Panc1 (cell line): Measurements from ENCODE around the gene CPSF6. TPM values are rescaled to one million over a fixed set of nuclear protein-coding genes. Genes with fewer than 3 reads are reported as not detected.

Source experiments
- ATAC-seq: fragments of 200-7000 bp; cut with Tn5 transposase; 2 replicates; pipeline ENCODE4 v1.9.1; 2020; ENCODE audit warnings: mild to moderate bottlenecking, moderate library complexity
- BruUV-seq: library from RNA; stranded (reverse); fragments of 400-500 nt; replicated peaks from 2 replicates; lab custom pipeline; 2021; lab: Mats Ljungman, UMichigan
- CTCF ChIA-PET: fragments of 300-600 bp; sonication (Branson Sonifier 250); formaldehyde crosslinking; loops from one replicate; lab custom pipeline; 2022; ENCODE audit warnings: antibody characterized with exemption; lab: Charles Lee
- POLR2A ChIA-PET: fragments of 300-600 bp; sonication (Branson Sonifier 250); formaldehyde crosslinking; loops from one replicate; lab custom pipeline; 2022; ENCODE audit warnings: antibody characterized with exemption; lab: Charles Lee
- DNase-seq: peaks from one replicate; pipeline ENCODE4 v3.0.0-alpha.2; 2010; ENCODE audit warnings: low read depth, low spot score
- H3K27ac ChIP-seq: 2 replicates; pipeline ENCODE4 v1.5.1; 2011; ENCODE audit warnings: mild to moderate bottlenecking, low read length, inconsistent platforms
- H3K27me3 ChIP-seq: fragments of 200-500 bp; sonication (Bioruptor generic); 2 replicates; pipeline ENCODE4 v1.6.0; 2014; ENCODE audit warnings: low read length, inconsistent platforms; ENCODE audit not compliant: control insufficient read depth, insufficient read depth
- H3K36me3 ChIP-seq: fragments of 200-500 bp; sonication (Bioruptor generic); 2 replicates; pipeline ENCODE4 v1.5.1; 2014; ENCODE audit warnings: inconsistent platforms, mild to moderate bottlenecking, low read length, moderate library complexity; ENCODE audit not compliant: control insufficient read depth, insufficient read depth
- H3K4me1 ChIP-seq: 2 replicates; pipeline ENCODE4 v1.5.1; 2011; ENCODE audit warnings: inconsistent platforms, mild to moderate bottlenecking, low read length, moderate library complexity; ENCODE audit not compliant: control insufficient read depth, insufficient read depth
- H3K4me3 ChIP-seq, 2 experiments: 2 replicates each; pipeline ENCODE4 v1.5.1; 2011 to 2012; ENCODE audit warnings: low read depth in 2 of 2, low read length in 2 of 2, mild to moderate bottlenecking in 2 of 2, inconsistent platforms in 1 of 2, moderate library complexity in 1 of 2
- H3K9me3 ChIP-seq: fragments of 200-500 bp; sonication (Bioruptor generic); 2 replicates; pipeline ENCODE4 v1.5.1; 2014; ENCODE audit warnings: low read depth, mild to moderate bottlenecking, inconsistent platforms, low read length, moderate library complexity; ENCODE audit not compliant: control insufficient read depth, insufficient read depth
- CTCF ChIP-seq: fragments of 450-650 bp; IDR thresholded peaks from 2 replicates; pipeline ENCODE4 v1.5.1; 2017; ENCODE audit warnings: mild to moderate bottlenecking
- POLR2AphosphoS5 ChIP-seq: IDR thresholded peaks from 2 replicates; pipeline ENCODE4 v1.6.1; 2012; ENCODE audit warnings: mild to moderate bottlenecking, low read depth, low read length, moderate library complexity
- SIN3A ChIP-seq: IDR thresholded peaks from 2 replicates; pipeline ENCODE4 v1.6.1; 2012; ENCODE audit warnings: low read depth, mild to moderate bottlenecking, low read length, moderate library complexity, borderline replicate concordance; ENCODE audit not compliant: insufficient read depth
- TCF7L2 ChIP-seq: IDR thresholded peaks from 2 replicates; pipeline ENCODE4 v1.6.1; 2011; ENCODE audit warnings: mild to moderate bottlenecking, low read depth, low read length, inconsistent platforms
- in situ Hi-C: cut with HindIII; loops from 2 replicates; pipeline ENCODE4 v1.10.0; 2016; ENCODE audit warnings: low sequenced_read_pairs, low pct_unique_long_range_greater_than_20kb
- intact Hi-C: fragments of 100-400 bp; cut with micrococcal nuclease; formaldehyde crosslinking; loops from one replicate; pipeline ENCODE4 v1.10.0; 2022; ENCODE audit not compliant: unreplicated experiment
- total RNA-seq: library from RNA; stranded (reverse); gene quantifications from one replicate; pipeline ENCODE4 v1.2.1, GENCODE V29; 2021; ENCODE audit not compliant: unreplicated experiment
- TF ChIP-seq, protein P1 (sequence below), 2 experiments: IDR thresholded peaks; 2 replicates each; pipeline ENCODE4 v1.6.1; 2011 to 2012; ENCODE audit warnings: low read depth in 2 of 2, control low read depth in 1 of 2, low read length in 1 of 2, mild to moderate bottlenecking in 1 of 2, moderate library complexity in 1 of 2; ENCODE audit not compliant: insufficient read depth in 1 of 2

The CPSF6 gene
- total RNA-seq, 1 experiment from 2014 or later: 82.0 TPM

DNA sequence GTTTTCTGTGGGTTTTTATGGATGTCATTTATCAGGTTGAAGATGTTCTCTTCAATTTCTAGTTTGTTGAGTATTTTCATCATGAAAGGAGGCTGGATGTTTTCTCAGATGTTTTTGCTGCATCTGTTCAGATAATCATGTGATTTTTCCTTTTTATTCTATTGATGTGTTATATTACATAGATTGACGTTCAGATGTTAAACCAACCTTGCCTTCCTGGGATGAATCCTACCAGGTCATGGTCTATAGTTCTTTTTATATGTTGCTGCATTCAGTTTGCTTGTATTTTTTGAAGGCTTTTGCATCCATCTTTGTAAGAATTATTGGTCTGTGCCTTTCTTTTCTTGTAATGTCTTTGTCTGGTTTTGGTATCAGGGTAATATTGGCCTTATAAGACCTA, 64.9 kb downstream of the CPSF6 start:
- no TSS peak for BruUV-seq
- CTCF ChIA-PET: no interaction called here

GRCh38 chr12:69309461-69309860, 70.1 kb downstream of the CPSF6 start:
- TF ChIP-seq POLR2AphosphoS5 (no peak), SIN3A (no peak), CTCF (no peak), TCF7L2 (no peak)
- TF ChIP-seq, protein P1, sequence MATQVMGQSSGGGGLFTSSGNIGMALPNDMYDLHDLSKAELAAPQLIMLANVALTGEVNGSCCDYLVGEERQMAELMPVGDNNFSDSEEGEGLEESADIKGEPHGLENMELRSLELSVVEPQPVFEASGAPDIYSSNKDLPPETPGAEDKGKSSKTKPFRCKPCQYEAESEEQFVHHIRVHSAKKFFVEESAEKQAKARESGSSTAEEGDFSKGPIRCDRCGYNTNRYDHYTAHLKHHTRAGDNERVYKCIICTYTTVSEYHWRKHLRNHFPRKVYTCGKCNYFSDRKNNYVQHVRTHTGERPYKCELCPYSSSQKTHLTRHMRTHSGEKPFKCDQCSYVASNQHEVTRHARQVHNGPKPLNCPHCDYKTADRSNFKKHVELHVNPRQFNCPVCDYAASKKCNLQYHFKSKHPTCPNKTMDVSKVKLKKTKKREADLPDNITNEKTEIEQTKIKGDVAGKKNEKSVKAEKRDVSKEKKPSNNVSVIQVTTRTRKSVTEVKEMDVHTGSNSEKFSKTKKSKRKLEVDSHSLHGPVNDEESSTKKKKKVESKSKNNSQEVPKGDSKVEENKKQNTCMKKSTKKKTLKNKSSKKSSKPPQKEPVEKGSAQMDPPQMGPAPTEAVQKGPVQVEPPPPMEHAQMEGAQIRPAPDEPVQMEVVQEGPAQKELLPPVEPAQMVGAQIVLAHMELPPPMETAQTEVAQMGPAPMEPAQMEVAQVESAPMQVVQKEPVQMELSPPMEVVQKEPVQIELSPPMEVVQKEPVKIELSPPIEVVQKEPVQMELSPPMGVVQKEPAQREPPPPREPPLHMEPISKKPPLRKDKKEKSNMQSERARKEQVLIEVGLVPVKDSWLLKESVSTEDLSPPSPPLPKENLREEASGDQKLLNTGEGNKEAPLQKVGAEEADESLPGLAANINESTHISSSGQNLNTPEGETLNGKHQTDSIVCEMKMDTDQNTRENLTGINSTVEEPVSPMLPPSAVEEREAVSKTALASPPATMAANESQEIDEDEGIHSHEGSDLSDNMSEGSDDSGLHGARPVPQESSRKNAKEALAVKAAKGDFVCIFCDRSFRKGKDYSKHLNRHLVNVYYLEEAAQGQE (IDR thresholded peaks at IDR 0.05; ENCODE audit: insufficient read depth in 1 of 2, low read depth in 2 of 2, low read length in 1 of 2): no peak
- no peaks in the 10 kb centered on the region; the same call in 1 of the 2 replicates for H3K27me3 ChIP-seq
- ChIA-PET CTCF (no interaction called here), POLR2A (no interaction called here)
- H3K4me1 ChIP-seq: no peaks in the 10 kb centered on the region
- DNase-seq: no peak
- ATAC-seq: no peak
- H3K9me3 ChIP-seq: peaks cover 12% of the 10 kb centered on the region; the same call in 1 of the 2 replicates
- no peak overlapping the region for H3K4me3 ChIP-seq
- no peak overlapping the region for H3K27ac ChIP-seq
- intact Hi-C loops (no loop called here), in situ Hi-C loops (no loop called here)
- no peaks in the 10 kb centered on the region for H3K36me3 ChIP-seq
- no TSS peak for BruUV-seq

More for the DNA sequence above, 64.9 kb downstream of the CPSF6 start:
- no peak for ATAC-seq
- Histone ChIP-seq H3K9me3 (peaks cover 16% of the 10 kb centered on the region; the same call in 1 of the 2 replicates), H3K4me1 (no peaks in the 10 kb centered on the region), H3K4me3 (no peak overlapping the region), H3K36me3 (no peaks in the 10 kb centered on the region), H3K27me3 (peaks cover 7% of the 10 kb centered on the region), H3K27ac (no peak overlapping the region)
- POLR2A ChIA-PET: no interaction called here
- in situ Hi-C loops (no loop called here), intact Hi-C loops (no loop called here)
- TF ChIP-seq POLR2AphosphoS5: no peak
- TF ChIP-seq, protein P1 (IDR thresholded peaks at IDR 0.05; ENCODE audit: insufficient read depth in 1 of 2, low read depth in 2 of 2, low read length in 1 of 2): no peak
- TF ChIP-seq CTCF: no peak
- TF ChIP-seq TCF7L2: no peak
- TF ChIP-seq SIN3A: no peak
- no peak for DNase-seq
